ENCODE measurements around the gene HMGB3.
A peak's percentile ranks its signal among the peaks of the same experiment; 100 is the strongest.

- TF ChIP-seq TAF1 (IDR thresholded peaks at IDR 0.05; ENCODE audit: borderline replicate concordance, insufficient read depth, low read length), result no peak
- 0 out of 2 replicates have a peak, but pooled peaks have one; percentile 38 for TF ChIP-seq POLR2AphosphoS5 (IDR thresholded peaks at IDR 0.05; ENCODE audit: low read depth, low read length)
- no peak for TF ChIP-seq REST (IDR thresholded peaks at IDR 0.05; ENCODE audit: insufficient read depth in 1 of 2, low read depth in 2 of 2, low read length in 2 of 2)
- no peak for TF ChIP-seq SIN3A (IDR thresholded peaks at IDR 0.05; ENCODE audit: borderline replicate concordance, insufficient read depth, low read length)
- TF ChIP-seq FOXP2 (optimal IDR thresholded peaks at IDR 0.05; ENCODE audit: borderline replicate concordance, extremely low read depth, extremely low read length, insufficient read depth), result peak; percentile 26
Observed at GRCh38 chrX:150982788-150983520, at the start of gene HMGB3.
